GM21367 (cell line): ENCODE results near the gene KHNYN.
"Not testable (repeated sequence)": the region's sequence is repeated elsewhere in the genome, so short reads cannot be mapped to it uniquely, and the experiment has no call there.

Experiments
- ATAC-seq: cut with Tn5 transposase; IDR thresholded peaks from one replicate; pipeline ENCODE4 v1.9.1; 2021; ENCODE audit not compliant: unreplicated experiment

The KHNYN gene

GRCh38 chr14:24437020-24437735 is 7.4 kb downstream of the KHNYN start:
- ATAC-seq: no peak

GRCh38 chr14:24437736-24438067 is 7.9 kb downstream of the KHNYN start:
- no peak for ATAC-seq

GRCh38 chr14:24438223-24439097 is 8.7 kb downstream of the KHNYN start:
- ATAC-seq: no peak

GRCh38 chr14:24439257-24439656 is 9.5 kb downstream of the KHNYN start:
- ATAC-seq: no peak

GRCh38 chr14:24439830-24440605 is 10.3 kb downstream of the KHNYN start:
- ATAC-seq: no peak

- no peak for ATAC-seq
Measured at GRCh38 chr14:24440606-24441399, 11.0 kb downstream of the KHNYN start.

- ATAC-seq: no peak
Measured at GRCh38 chr14:24441485-24441884, 11.7 kb downstream of the KHNYN start.

GRCh38 chr14:24441904-24442239 is 12.1 kb downstream of the KHNYN start:
- ATAC-seq: no peak

GRCh38 chr14:24442240-24443052 is 12.7 kb downstream of the KHNYN start, which contains the start of gene SDR39U1:
TSS of gene SDR39U1 (minus strand) at chr14:24442776. CDS start at chr14:24442769, 7 bp downstream.
- ATAC-seq: peak; percentile 86

GRCh38 chr14:24443053-24443665 is 13.4 kb downstream of the KHNYN start:
- ATAC-seq: no peak

GRCh38 chr14:24450828-24451227 is 21.1 kb downstream of the KHNYN start:
- not testable (repeated sequence) for ATAC-seq

GRCh38 chr14:24456980-24457379 is 27.2 kb downstream of the KHNYN start:
- ATAC-seq: no peak

- ATAC-seq: no peak
Measured at GRCh38 chr14:24458736-24459135, 29.0 kb downstream of the KHNYN start.

- ATAC-seq: no peak
Measured at GRCh38 chr14:24459331-24459730, 29.6 kb downstream of the KHNYN start.

GRCh38 chr14:24461336-24461735 is 31.6 kb downstream of the KHNYN start:
- no peak for ATAC-seq

GRCh38 chr14:24463017-24463883 is 33.5 kb downstream of the KHNYN start:
- ATAC-seq: no peak

GRCh38 chr14:24463884-24464785 is 34.4 kb downstream of the KHNYN start:
- ATAC-seq: no peak

- ATAC-seq: no peak
Measured at GRCh38 chr14:24465368-24465767, 35.6 kb downstream of the KHNYN start.
